ENCODE measurements around the gene EPB41.

Gene EPB41

DNA sequence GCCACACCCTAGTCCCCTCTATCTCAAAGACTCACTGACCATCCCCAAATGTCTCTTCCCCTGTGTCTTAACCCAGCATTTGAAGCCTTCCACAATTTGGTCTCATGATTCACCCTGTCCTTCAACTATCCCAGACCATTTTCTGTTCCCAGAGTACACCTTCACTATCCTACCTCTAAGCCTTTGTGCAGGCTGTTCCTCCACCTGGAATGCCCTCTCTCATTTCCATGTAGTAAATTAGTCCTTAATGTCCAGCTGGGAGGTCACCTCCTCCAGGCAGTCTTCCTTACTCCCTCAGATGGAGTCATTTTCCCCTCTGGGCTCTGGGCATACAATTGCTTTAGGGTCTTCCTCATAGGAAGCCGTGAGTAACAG is 31.1 kb upstream of the EPB41 start:
- H3K27ac ChIP-seq (ENCODE audit: low read depth, low read length): peak overlapping the region; percentile 29

GRCh38 chr1:28885472-28885877 is 28.9 kb upstream of the EPB41 start:
- Histone ChIP-seq H3K4me1 (ENCODE audit: control insufficient read depth, low read depth, low read length) (peaks cover 13% of the 10 kb centered on the region), H3K79me1 (ENCODE audit: low read length) (no peaks in the 10 kb centered on the region), H3K36me3 (ENCODE audit: control insufficient read depth, insufficient read depth, low read length) (no peaks in the 10 kb centered on the region), H2BK5ac (ENCODE audit: low read length) (no peak overlapping the region), H2AK5ac (ENCODE audit: low read length) (peak overlapping the region; percentile 11), H3K4me3 (ENCODE audit: low read length) (no peak overlapping the region), H3K18ac (ENCODE audit: low read length) (no peak overlapping the region), H3K79me2 (ENCODE audit: control insufficient read depth, insufficient read depth, low read length) (no peaks in the 10 kb centered on the region), H2BK15ac (replicated peaks; ENCODE audit: low read depth) (no peak overlapping the region), H3K56ac (ENCODE audit: low read length) (no peak overlapping the region), H4K8ac (ENCODE audit: low read depth, low read length) (no peak overlapping the region), H3K9ac (ENCODE audit: low read length) (no peak overlapping the region), H3K4ac (ENCODE audit: low read depth, low read length) (no peak overlapping the region), H3K4me2 (ENCODE audit: low read length) (no peak overlapping the region), H2BK120ac (ENCODE audit: low read depth, low read length) (no peak overlapping the region), H4K5ac (ENCODE audit: low read length) (no peak overlapping the region), H3K23ac (ENCODE audit: low read length) (no peak overlapping the region), H3K27me3 (ENCODE audit: insufficient read depth, low read length, poor library complexity) (no peaks in the 10 kb centered on the region), H3K27ac (ENCODE audit: low read depth, low read length) (no peak overlapping the region)
- no peak for DNase-seq
- WGBS (ENCODE audit: extremely low coverage, insufficient coverage, low lambda C conversion rate): no CpG with 5 or more reads among the region's 7 CpGs

More for the DNA sequence above, 31.1 kb upstream of the EPB41 start:
- Histone ChIP-seq H3K36me3 (ENCODE audit: control insufficient read depth, insufficient read depth, low read length) (no peaks in the 10 kb centered on the region), H2BK15ac (replicated peaks; ENCODE audit: low read depth) (no peak overlapping the region), H3K27me3 (ENCODE audit: insufficient read depth, low read length, poor library complexity) (no peaks in the 10 kb centered on the region), H4K5ac (ENCODE audit: low read length) (no peak overlapping the region), H3K79me1 (ENCODE audit: low read length) (no peaks in the 10 kb centered on the region), H3K18ac (ENCODE audit: low read length) (no peak overlapping the region), H3K4ac (ENCODE audit: low read depth, low read length) (no peak overlapping the region), H2AK5ac (ENCODE audit: low read length) (no peak overlapping the region), H2BK5ac (ENCODE audit: low read length) (no peak overlapping the region), H3K9ac (ENCODE audit: low read length) (no peak overlapping the region), H3K23ac (ENCODE audit: low read length) (no peak overlapping the region), H3K4me2 (ENCODE audit: low read length) (no peak overlapping the region), H2BK120ac (ENCODE audit: low read depth, low read length) (no peak overlapping the region), H3K4me1 (ENCODE audit: control insufficient read depth, low read depth, low read length) (peaks cover 13% of the 10 kb centered on the region), H3K4me3 (ENCODE audit: low read length) (no peak overlapping the region), H3K79me2 (ENCODE audit: control insufficient read depth, insufficient read depth, low read length) (no peaks in the 10 kb centered on the region), H3K56ac (ENCODE audit: low read length) (no peak overlapping the region), H4K8ac (ENCODE audit: low read depth, low read length) (no peak overlapping the region)
- DNase-seq: no peak
- WGBS (ENCODE audit: extremely low coverage, insufficient coverage, low lambda C conversion rate): no CpG with 5 or more reads among the region's 1 CpG

- H3K36me3 ChIP-seq (ENCODE audit: control insufficient read depth, insufficient read depth, low read length): no peaks in the 10 kb centered on the region
- no CpG with 5 or more reads among the region's 17 CpGs for WGBS (ENCODE audit: extremely low coverage, insufficient coverage, low lambda C conversion rate)
- no peak overlapping the region for H3K23ac ChIP-seq (ENCODE audit: low read length)
- H3K79me2 ChIP-seq (ENCODE audit: control insufficient read depth, insufficient read depth, low read length): no peaks in the 10 kb centered on the region
- H3K4ac ChIP-seq (ENCODE audit: low read depth, low read length): no peak overlapping the region
- peaks cover 13% of the 10 kb centered on the region for H3K4me1 ChIP-seq (ENCODE audit: control insufficient read depth, low read depth, low read length)
- H4K8ac ChIP-seq (ENCODE audit: low read depth, low read length): no peak overlapping the region
- no peak overlapping the region for H3K4me3 ChIP-seq (ENCODE audit: low read length)
- no peak for DNase-seq
- no peak overlapping the region for H3K18ac ChIP-seq (ENCODE audit: low read length)
- no peak overlapping the region for H4K5ac ChIP-seq (ENCODE audit: low read length)
- H2AK5ac ChIP-seq (ENCODE audit: low read length): no peak overlapping the region
- H3K79me1 ChIP-seq (ENCODE audit: low read length): no peaks in the 10 kb centered on the region
- H3K4me2 ChIP-seq (ENCODE audit: low read length): peak overlapping the region; percentile 9
- no peak overlapping the region for H3K9ac ChIP-seq (ENCODE audit: low read length)
- peak overlapping the region; percentile 8 for H3K56ac ChIP-seq (ENCODE audit: low read length)
- H2BK5ac ChIP-seq (ENCODE audit: low read length): no peak overlapping the region
- H3K27ac ChIP-seq (ENCODE audit: low read depth, low read length): no peak overlapping the region
- no peaks in the 10 kb centered on the region for H3K27me3 ChIP-seq (ENCODE audit: insufficient read depth, low read length, poor library complexity)
- no peak overlapping the region for H2BK120ac ChIP-seq (ENCODE audit: low read depth, low read length)
- no peak overlapping the region for H2BK15ac ChIP-seq (replicated peaks; ENCODE audit: low read depth)
These were observed 28.2 kb upstream of the EPB41 start for GRCh38 chr1:28885977-28886730.

- whole genome bisulfite sequencing (ENCODE audit: extremely low coverage, insufficient coverage, low lambda C conversion rate): no CpG with 5 or more reads among the region's 43 CpGs
- H3K4ac ChIP-seq (ENCODE audit: low read depth, low read length): no peak overlapping the region
These were observed 27.5 kb upstream of the EPB41 start for GRCh38 chr1:28886731-28887418.

DNA sequence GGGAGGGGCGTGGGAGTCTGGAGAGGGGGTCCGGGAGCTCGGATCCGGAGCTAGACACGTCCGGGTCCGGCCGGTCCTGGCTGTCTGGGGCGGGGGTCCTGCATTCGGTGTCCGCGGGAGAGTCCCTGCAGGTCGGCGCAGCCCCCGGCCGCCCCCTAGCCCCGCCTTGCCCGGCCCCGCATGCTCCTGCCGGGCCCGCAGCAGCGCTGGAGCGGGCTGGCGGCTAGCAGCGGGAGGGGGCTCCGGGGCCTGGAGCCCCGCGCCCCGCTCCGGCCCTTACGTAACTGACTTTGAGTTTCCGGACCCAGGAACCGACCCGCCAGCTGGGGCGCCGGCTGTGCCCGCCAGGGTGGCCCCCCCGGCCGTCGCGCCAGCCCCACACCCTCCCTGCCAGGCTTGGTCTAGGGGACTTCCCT is 26.9 kb upstream of the EPB41 start:
- no peak overlapping the region for H4K5ac ChIP-seq (ENCODE audit: low read length)
- no peak overlapping the region for H3K18ac ChIP-seq (ENCODE audit: low read length)
- peak overlapping the region; percentile 75 for H3K56ac ChIP-seq (ENCODE audit: low read length)
- no peak overlapping the region for H2AK5ac ChIP-seq (ENCODE audit: low read length)
- H2BK120ac ChIP-seq (ENCODE audit: low read depth, low read length): no peak overlapping the region
- H4K8ac ChIP-seq (ENCODE audit: low read depth, low read length): no peak overlapping the region
- H3K79me1 ChIP-seq (ENCODE audit: low read length): no peaks in the 10 kb centered on the region
- H3K9ac ChIP-seq (ENCODE audit: low read length): peak overlapping the region; percentile 62
- H2BK15ac ChIP-seq (replicated peaks; ENCODE audit: low read depth): no peak overlapping the region
- no peak overlapping the region for H3K23ac ChIP-seq (ENCODE audit: low read length)
- H3K4ac ChIP-seq (ENCODE audit: low read depth, low read length): no peak overlapping the region
- H3K36me3 ChIP-seq (ENCODE audit: control insufficient read depth, insufficient read depth, low read length): no peaks in the 10 kb centered on the region
- H3K4me2 ChIP-seq (ENCODE audit: low read length): peak overlapping the region; percentile 47
- no peak overlapping the region for H2BK5ac ChIP-seq (ENCODE audit: low read length)
- WGBS (ENCODE audit: extremely low coverage, insufficient coverage, low lambda C conversion rate): no CpG with 5 or more reads among the region's 41 CpGs
- peak overlapping the region; percentile 64 for H3K4me3 ChIP-seq (ENCODE audit: low read length)
- no peak for DNase-seq
- H3K79me2 ChIP-seq (ENCODE audit: control insufficient read depth, insufficient read depth, low read length): no peaks in the 10 kb centered on the region
- peaks cover 13% of the 10 kb centered on the region for H3K4me1 ChIP-seq (ENCODE audit: control insufficient read depth, low read depth, low read length)
- no peaks in the 10 kb centered on the region for H3K27me3 ChIP-seq (ENCODE audit: insufficient read depth, low read length, poor library complexity)
- H3K27ac ChIP-seq (ENCODE audit: low read depth, low read length): no peak overlapping the region

More at GRCh38 chr1:28886731-28887418, 27.5 kb upstream of the EPB41 start:
- H2AK5ac ChIP-seq (ENCODE audit: low read length): no peak overlapping the region
- peak overlapping the region; percentile 64 for H3K4me3 ChIP-seq (ENCODE audit: low read length)
- H3K23ac ChIP-seq (ENCODE audit: low read length): peak overlapping the region; percentile 51
- peak overlapping the region; percentile 47 for H3K4me2 ChIP-seq (ENCODE audit: low read length)
- H2BK15ac ChIP-seq (replicated peaks; ENCODE audit: low read depth): no peak overlapping the region
- no peak overlapping the region for H2BK120ac ChIP-seq (ENCODE audit: low read depth, low read length)
- no peaks in the 10 kb centered on the region for H3K36me3 ChIP-seq (ENCODE audit: control insufficient read depth, insufficient read depth, low read length)
- no peaks in the 10 kb centered on the region for H3K27me3 ChIP-seq (ENCODE audit: insufficient read depth, low read length, poor library complexity)
- H2BK5ac ChIP-seq (ENCODE audit: low read length): no peak overlapping the region
- H3K79me1 ChIP-seq (ENCODE audit: low read length): no peaks in the 10 kb centered on the region
- no peak overlapping the region for H3K18ac ChIP-seq (ENCODE audit: low read length)
- peak; percentile 95 for DNase-seq
- no peak overlapping the region for H4K5ac ChIP-seq (ENCODE audit: low read length)
- peak overlapping the region; percentile 62 for H3K9ac ChIP-seq (ENCODE audit: low read length)
- H3K4me1 ChIP-seq (ENCODE audit: control insufficient read depth, low read depth, low read length): peaks cover 13% of the 10 kb centered on the region
- H3K56ac ChIP-seq (ENCODE audit: low read length): peak overlapping the region; percentile 75
- H3K79me2 ChIP-seq (ENCODE audit: control insufficient read depth, insufficient read depth, low read length): no peaks in the 10 kb centered on the region
- no peak overlapping the region for H3K27ac ChIP-seq (ENCODE audit: low read depth, low read length)
- H4K8ac ChIP-seq (ENCODE audit: low read depth, low read length): no peak overlapping the region
